Caco-2 (cell line): ENCODE data around the gene ANKDD1B. TPM values are rescaled to one million over a fixed set of nuclear protein-coding genes. Genes with fewer than 3 reads are reported as not detected.

ENCODE experiments used
- BruUV-seq: library from RNA; stranded (reverse); fragments of 400-500 nt; replicated peaks from 2 replicates; lab custom pipeline; 2021; lab: Mats Ljungman, UMichigan
- CTCF ChIA-PET: fragments of 300-600 bp; sonication (Branson Sonifier 250); formaldehyde crosslinking; loops from one replicate; lab custom pipeline; 2022; ENCODE audit warnings: antibody characterized with exemption; lab: Charles Lee
- POLR2A ChIA-PET: fragments of 300-600 bp; sonication (Branson Sonifier 250); formaldehyde crosslinking; loops from one replicate; lab custom pipeline; 2022; ENCODE audit warnings: antibody characterized with exemption; lab: Charles Lee
- DNase-seq, 2 experiments: peaks; one replicate each; pipeline versions ENCODE4 v3.0.0 to v3.0.0-alpha.2; 2020 to 2022
- H3K27me3 ChIP-seq: replicated peaks from 2 replicates; pipeline ENCODE4 v1.6.0; 2011; ENCODE audit warnings: low read length; ENCODE audit not compliant: control insufficient read depth, insufficient read depth
- H3K36me3 ChIP-seq: 2 replicates; pipeline ENCODE4 v1.5.1; 2011; ENCODE audit warnings: low read length; ENCODE audit not compliant: control insufficient read depth, insufficient read depth
- H3K4me1 ChIP-seq: fragments of 250-450 bp; sonication (Bioruptor Pico); 2 replicates; pipeline ENCODE4 v1.5.1; 2020; ENCODE audit warnings: mild to moderate bottlenecking
- H3K4me3 ChIP-seq: 2 replicates; pipeline ENCODE4 v1.5.1; 2011; ENCODE audit warnings: low read depth, mild to moderate bottlenecking, control low read depth, low read length
- H3K9me3 ChIP-seq: fragments of 250-450 bp; sonication (Bioruptor Pico); 2 replicates; pipeline ENCODE4 v1.5.1; 2020; ENCODE audit warnings: mild to moderate bottlenecking, moderate library complexity
- H3K27ac Mint-ChIP-seq: one replicate; pipeline ENCODE4 v1.8.0; 2022; ENCODE audit warnings: mixed read lengths; ENCODE audit not compliant: unreplicated experiment
- H3K27me3 Mint-ChIP-seq: one replicate; pipeline ENCODE4 v1.8.0; 2022; ENCODE audit warnings: mixed read lengths; ENCODE audit not compliant: insufficient read depth, unreplicated experiment
- H3K36me3 Mint-ChIP-seq: one replicate; pipeline ENCODE4 v1.8.0; 2022; ENCODE audit warnings: mild to moderate bottlenecking, mixed read lengths; ENCODE audit not compliant: insufficient read depth, unreplicated experiment
- H3K4me1 Mint-ChIP-seq: one replicate; pipeline ENCODE4 v1.8.0; 2022; ENCODE audit warnings: low read depth, mixed read lengths; ENCODE audit not compliant: unreplicated experiment
- H3K4me3 Mint-ChIP-seq: one replicate; pipeline ENCODE4 v1.8.0; 2022; ENCODE audit warnings: mild to moderate bottlenecking, moderate library complexity, mixed read lengths; ENCODE audit not compliant: unreplicated experiment
- H3K9me3 Mint-ChIP-seq: one replicate; pipeline ENCODE4 v1.8.0; 2022; ENCODE audit warnings: mixed read lengths; ENCODE audit not compliant: unreplicated experiment
- intact Hi-C: fragments of 100-400 bp; cut with micrococcal nuclease; formaldehyde crosslinking; loops from one replicate; pipeline ENCODE4 v1.10.0; 2022; ENCODE audit not compliant: unreplicated experiment
- total RNA-seq: library from RNA; stranded (reverse); gene quantifications from 2 replicates; pipeline ENCODE4 v1.2.3, GENCODE V29; 2022
- TF ChIP-seq, protein P1 (sequence below), 2 experiments: fragments of 200-600 bp in 1 of 2; IDR thresholded peaks; 1 replicate in 1 of 2; 2 replicates in 1 of 2; pipeline versions ENCODE4 v1.5.1 to v1.8.0; 2011 to 2022; ENCODE audit warnings: antibody characterized with exemption in 1 of 2, control low read depth in 1 of 2, inconsistent platforms in 1 of 2, low read depth in 1 of 2, low read length in 1 of 2, mild to moderate bottlenecking in 1 of 2, moderate library complexity in 1 of 2; ENCODE audit not compliant: insufficient read depth in 1 of 2, severe bottlenecking in 1 of 2, unreplicated experiment in 1 of 2

Gene ANKDD1B
- total RNA-seq, 1 experiment from 2014 or later = 0.88 TPM

- ChIA-PET POLR2A (no interaction called here), CTCF (no interaction called here)
- Histone ChIP-seq H3K27me3 (no peaks in the 10 kb centered on the region), H3K36me3 (no peaks in the 10 kb centered on the region), H3K4me3 (no peak overlapping the region), H3K9me3 (no peaks in the 10 kb centered on the region; the same call in 1 of the 2 replicates), H3K4me1 (no peaks in the 10 kb centered on the region)
- Mint-ChIP-seq H3K36me3 (no peaks in the 10 kb centered on the region), H3K27ac (no peak overlapping the region), H3K4me3 (no peak overlapping the region), H3K4me1 (no peaks in the 10 kb centered on the region), H3K9me3 (no peaks in the 10 kb centered on the region), H3K27me3 (no peaks in the 10 kb centered on the region)
- TF ChIP-seq, protein P1, sequence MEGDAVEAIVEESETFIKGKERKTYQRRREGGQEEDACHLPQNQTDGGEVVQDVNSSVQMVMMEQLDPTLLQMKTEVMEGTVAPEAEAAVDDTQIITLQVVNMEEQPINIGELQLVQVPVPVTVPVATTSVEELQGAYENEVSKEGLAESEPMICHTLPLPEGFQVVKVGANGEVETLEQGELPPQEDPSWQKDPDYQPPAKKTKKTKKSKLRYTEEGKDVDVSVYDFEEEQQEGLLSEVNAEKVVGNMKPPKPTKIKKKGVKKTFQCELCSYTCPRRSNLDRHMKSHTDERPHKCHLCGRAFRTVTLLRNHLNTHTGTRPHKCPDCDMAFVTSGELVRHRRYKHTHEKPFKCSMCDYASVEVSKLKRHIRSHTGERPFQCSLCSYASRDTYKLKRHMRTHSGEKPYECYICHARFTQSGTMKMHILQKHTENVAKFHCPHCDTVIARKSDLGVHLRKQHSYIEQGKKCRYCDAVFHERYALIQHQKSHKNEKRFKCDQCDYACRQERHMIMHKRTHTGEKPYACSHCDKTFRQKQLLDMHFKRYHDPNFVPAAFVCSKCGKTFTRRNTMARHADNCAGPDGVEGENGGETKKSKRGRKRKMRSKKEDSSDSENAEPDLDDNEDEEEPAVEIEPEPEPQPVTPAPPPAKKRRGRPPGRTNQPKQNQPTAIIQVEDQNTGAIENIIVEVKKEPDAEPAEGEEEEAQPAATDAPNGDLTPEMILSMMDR (IDR thresholded peaks at IDR 0.05; ENCODE audit: insufficient read depth in 1 of 2, low read depth in 1 of 2, low read length in 1 of 2, severe bottlenecking in 1 of 2, unreplicated experiment in 1 of 2) = no peak
- intact Hi-C loops = no loop called here
- DNase-seq = no peak
- BruUV-seq = no TSS peak
Observed at GRCh38 chr5:75632321-75632720, 21.1 kb downstream of the ANKDD1B start.

DNA sequence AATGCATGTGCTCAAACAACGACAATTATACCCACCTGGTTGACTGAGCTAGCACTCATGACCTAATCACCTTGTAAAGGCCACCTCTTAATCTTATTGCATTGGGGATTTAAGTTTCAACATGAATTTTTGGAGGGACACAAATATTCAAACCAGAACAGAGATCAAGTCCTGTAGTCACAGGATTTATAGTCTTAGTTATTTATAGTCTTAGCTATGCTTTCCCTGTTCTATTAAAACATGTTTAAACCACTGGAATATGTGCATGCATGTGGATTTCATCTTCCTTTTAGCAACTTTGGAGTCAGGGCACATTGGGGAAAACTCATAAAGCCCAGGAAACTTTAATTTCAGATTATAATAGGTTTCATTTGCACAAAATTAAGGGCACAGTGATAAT, 26.7 kb downstream of the ANKDD1B start:
- Mint-ChIP-seq H3K9me3 (no peaks in the 10 kb centered on the region), H3K4me3 (no peak overlapping the region), H3K27me3 (no peaks in the 10 kb centered on the region), H3K27ac (no peak overlapping the region), H3K36me3 (no peaks in the 10 kb centered on the region), H3K4me1 (no peaks in the 10 kb centered on the region)
- no peaks in the 10 kb centered on the region for H3K27me3 ChIP-seq
- intact Hi-C loops = no loop called here
- no peak overlapping the region for H3K4me3 ChIP-seq
- 0 out of 2 replicates have a peak, but pooled peaks cover 1% of the 10 kb centered on the region for H3K36me3 ChIP-seq
- TF ChIP-seq, protein P1 (IDR thresholded peaks at IDR 0.05; ENCODE audit: insufficient read depth in 1 of 2, low read depth in 1 of 2, low read length in 1 of 2, severe bottlenecking in 1 of 2, unreplicated experiment in 1 of 2) = no peak
- H3K4me1 ChIP-seq = no peaks in the 10 kb centered on the region
- peaks cover 5% of the 10 kb centered on the region; the same call in 1 of the 2 replicates for H3K9me3 ChIP-seq
- ChIA-PET POLR2A (no interaction called here), CTCF (no interaction called here)
- BruUV-seq = no TSS peak
- DNase-seq = no peak

GRCh38 chr5:75639535-75640311, 28.5 kb downstream of the ANKDD1B start:
- H3K27ac Mint-ChIP-seq = no peak overlapping the region
- no TSS peak for BruUV-seq
- H3K36me3 Mint-ChIP-seq = no peaks in the 10 kb centered on the region

More at GRCh38 chr5:75639535-75640311, 28.5 kb downstream of the ANKDD1B start:
- no peak overlapping the region for H3K4me3 Mint-ChIP-seq
- CTCF ChIA-PET = no interaction called here
- H3K4me1 Mint-ChIP-seq = no peaks in the 10 kb centered on the region
- DNase-seq = no peak
- POLR2A ChIA-PET = no interaction called here
- 0 out of 2 replicates have a peak, but pooled peaks cover 5% of the 10 kb centered on the region for H3K9me3 ChIP-seq
- intact Hi-C loops = no loop called here
- TF ChIP-seq, protein P1 (IDR thresholded peaks at IDR 0.05; ENCODE audit: insufficient read depth in 1 of 2, low read depth in 1 of 2, low read length in 1 of 2, severe bottlenecking in 1 of 2, unreplicated experiment in 1 of 2) = no peak
- H3K9me3 Mint-ChIP-seq = no peaks in the 10 kb centered on the region
- H3K4me3 ChIP-seq = no peak overlapping the region
- 0 out of 2 replicates have a peak, but pooled peaks cover 1% of the 10 kb centered on the region for H3K36me3 ChIP-seq
- H3K4me1 ChIP-seq = no peaks in the 10 kb centered on the region
- no peaks in the 10 kb centered on the region for H3K27me3 ChIP-seq
- H3K27me3 Mint-ChIP-seq = no peaks in the 10 kb centered on the region
